HAP-1 (cell line): Measurements from ENCODE around the gene HPF1.

Source experiments
- DNase-seq, 2 experiments: peaks; one replicate each; pipeline ENCODE4 v3.0.0-alpha.2; 2016 to 2020; ENCODE audit warnings: low spot score in 2 of 2
- H3K27me3 ChIP-seq: fragments of 250-450 bp; sonication (Bioruptor Pico); 2 replicates; pipeline ENCODE4 v1.5.1; 2020; ENCODE audit warnings: low read depth, mild to moderate bottlenecking, moderate library complexity
- H3K36me3 ChIP-seq: fragments of 250-450 bp; sonication (Bioruptor Pico); replicated peaks from 2 replicates; pipeline ENCODE4 v1.5.1; 2020; ENCODE audit warnings: mild to moderate bottlenecking
- H3K4me1 ChIP-seq: fragments of 250-450 bp; sonication (Bioruptor Pico); 2 replicates; pipeline ENCODE4 v1.5.1; 2020; ENCODE audit warnings: mild to moderate bottlenecking
- H3K4me3 ChIP-seq: fragments of 250-450 bp; sonication (Bioruptor Pico); 2 replicates; pipeline ENCODE4 v1.5.1; 2020; ENCODE audit warnings: mild to moderate bottlenecking, moderate library complexity
- H3K9me3 ChIP-seq: fragments of 250-450 bp; sonication (Bioruptor Pico); 2 replicates; pipeline ENCODE4 v1.5.1; 2020; ENCODE audit warnings: mild to moderate bottlenecking, moderate library complexity
- in situ Hi-C: fragments of 300-500 bp; cut with MboI; formaldehyde crosslinking; loops from 3 replicates; pipeline ENCODE4 v1.14.3; 2020; ENCODE audit warnings: low sequenced_read_pairs, inconsistent platforms, mixed read lengths

HPF1 gene

GRCh38 chr4:169720529-169720928 lies 37.2 kb downstream of the HPF1 start:
- in situ Hi-C loops = no loop called here
- H3K9me3 ChIP-seq = no peaks in the 10 kb centered on the region
- DNase-seq = peak in 1 of 2 experiments; percentile 11
- H3K27me3 ChIP-seq = no peaks in the 10 kb centered on the region
- peaks cover 4% of the 10 kb centered on the region for H3K4me1 ChIP-seq
- H3K36me3 ChIP-seq = no peaks in the 10 kb centered on the region; the same call in 1 of the 2 replicates
- H3K4me3 ChIP-seq = no peak overlapping the region

GRCh38 chr4:169716677-169717076 lies 41.1 kb downstream of the HPF1 start:
- Histone ChIP-seq H3K4me3 (no peak overlapping the region), H3K27me3 (no peaks in the 10 kb centered on the region), H3K4me1 (peaks cover 4% of the 10 kb centered on the region), H3K9me3 (no peaks in the 10 kb centered on the region), H3K36me3 (peaks cover 3% of the 10 kb centered on the region; the same call in 1 of the 2 replicates)
- in situ Hi-C loops = no loop called here
- DNase-seq = no peak

GRCh38 chr4:169715826-169716225 lies 41.9 kb downstream of the HPF1 start:
- peaks cover 4% of the 10 kb centered on the region for H3K4me1 ChIP-seq
- no peaks in the 10 kb centered on the region for H3K9me3 ChIP-seq
- no peaks in the 10 kb centered on the region for H3K27me3 ChIP-seq
- H3K36me3 ChIP-seq = peaks cover 3% of the 10 kb centered on the region; the same call in 1 of the 2 replicates
- no peak for DNase-seq
- in situ Hi-C loops = no loop called here
- H3K4me3 ChIP-seq = no peak overlapping the region

GRCh38 chr4:169707958-169708643 lies 49.6 kb downstream of the HPF1 start:
- Histone ChIP-seq H3K36me3 (peaks cover 10% of the 10 kb centered on the region; the same call in 1 of the 2 replicates), H3K27me3 (no peaks in the 10 kb centered on the region), H3K4me3 (no peak overlapping the region), H3K4me1 (peaks cover 7% of the 10 kb centered on the region), H3K9me3 (no peaks in the 10 kb centered on the region)
- no peak for DNase-seq
- in situ Hi-C loops = no loop called here

GRCh38 chr4:169698331-169698730 lies 59.4 kb downstream of the HPF1 start:
- 0 out of 2 replicates have a peak, but pooled peaks cover 2% of the 10 kb centered on the region for H3K4me1 ChIP-seq
- H3K9me3 ChIP-seq = no peaks in the 10 kb centered on the region
- no peak overlapping the region for H3K4me3 ChIP-seq
- H3K36me3 ChIP-seq = peaks cover 14% of the 10 kb centered on the region
- in situ Hi-C loops = no loop called here
- no peaks in the 10 kb centered on the region for H3K27me3 ChIP-seq
- DNase-seq = no peak

GRCh38 chr4:169690787-169691186 lies 67.0 kb downstream of the HPF1 start:
- no peak for DNase-seq
- Histone ChIP-seq H3K4me3 (no peak overlapping the region), H3K27me3 (no peaks in the 10 kb centered on the region), H3K36me3 (peaks cover 7% of the 10 kb centered on the region; the same call in 1 of the 2 replicates), H3K4me1 (no peaks in the 10 kb centered on the region), H3K9me3 (no peaks in the 10 kb centered on the region)
- in situ Hi-C loops = no loop called here

- in situ Hi-C loops = no loop called here
- Histone ChIP-seq H3K27me3 (no peaks in the 10 kb centered on the region), H3K4me1 (no peaks in the 10 kb centered on the region), H3K9me3 (no peaks in the 10 kb centered on the region), H3K36me3 (peaks cover 7% of the 10 kb centered on the region; the same call in 1 of the 2 replicates), H3K4me3 (no peak overlapping the region)
- no peak for DNase-seq
These were observed 68.1 kb downstream of the HPF1 start for GRCh38 chr4:169689681-169690080.

GRCh38 chr4:169682372-169683047 lies 75.2 kb downstream of the HPF1 start:
- in situ Hi-C loops = no loop called here
- H3K4me1 ChIP-seq = peaks cover 13% of the 10 kb centered on the region
- H3K36me3 ChIP-seq = peaks cover 2% of the 10 kb centered on the region; the same call in 1 of the 2 replicates
- no peak for DNase-seq
- H3K9me3 ChIP-seq = no peaks in the 10 kb centered on the region
- no peak overlapping the region for H3K4me3 ChIP-seq
- H3K27me3 ChIP-seq = no peaks in the 10 kb centered on the region
